ENCODE results near the gene ZNF516. TPM values are rescaled to one million over a fixed set of nuclear protein-coding genes. Genes with fewer than 3 reads are reported as not detected.

Gene ZNF516
- total and polyA plus RNA-seq, 10 of the 15 experiments (the other 5 are each of a cell fraction or from before 2014, with no cell fraction given): 2.0 to 32.0 (median 8.3) TPM

GRCh38 chr18:76492669-76493212 lies 2.3 kb downstream of the ZNF516 start (continued):
- TF ChIP-seq CTCF (IDR thresholded peaks at IDR 0.05 in 2 of 3, conservative IDR thresholded peaks at IDR 0.05 in 1 of 3; ENCODE audit: control insufficient read depth in 2 of 3, extremely low read depth in 1 of 3, insufficient read depth in 1 of 3, low read depth in 3 of 3, low read length in 3 of 3): no peak
- peak in 1 of 2 experiments; percentile 9; a peak in 1 of 4 replicates for TF ChIP-seq IKZF2 (IDR thresholded peaks at IDR 0.05)
- no peak for TF ChIP-seq STAT3 (IDR thresholded peaks at IDR 0.05; ENCODE audit: low read depth, low read length)
- no peak for TF ChIP-seq HCFC1 (IDR thresholded peaks at IDR 0.05; ENCODE audit: low read length)
- TF ChIP-seq KAT2A (conservative IDR thresholded peaks at IDR 0.05; ENCODE audit: control insufficient read depth, low read depth, low read length): no peak
- TF ChIP-seq ZNF622 (IDR thresholded peaks at IDR 0.05): no peak
- TF ChIP-seq TCF7 (IDR thresholded peaks at IDR 0.05; ENCODE audit: borderline replicate concordance): no peak
- TF ChIP-seq, protein P1, sequence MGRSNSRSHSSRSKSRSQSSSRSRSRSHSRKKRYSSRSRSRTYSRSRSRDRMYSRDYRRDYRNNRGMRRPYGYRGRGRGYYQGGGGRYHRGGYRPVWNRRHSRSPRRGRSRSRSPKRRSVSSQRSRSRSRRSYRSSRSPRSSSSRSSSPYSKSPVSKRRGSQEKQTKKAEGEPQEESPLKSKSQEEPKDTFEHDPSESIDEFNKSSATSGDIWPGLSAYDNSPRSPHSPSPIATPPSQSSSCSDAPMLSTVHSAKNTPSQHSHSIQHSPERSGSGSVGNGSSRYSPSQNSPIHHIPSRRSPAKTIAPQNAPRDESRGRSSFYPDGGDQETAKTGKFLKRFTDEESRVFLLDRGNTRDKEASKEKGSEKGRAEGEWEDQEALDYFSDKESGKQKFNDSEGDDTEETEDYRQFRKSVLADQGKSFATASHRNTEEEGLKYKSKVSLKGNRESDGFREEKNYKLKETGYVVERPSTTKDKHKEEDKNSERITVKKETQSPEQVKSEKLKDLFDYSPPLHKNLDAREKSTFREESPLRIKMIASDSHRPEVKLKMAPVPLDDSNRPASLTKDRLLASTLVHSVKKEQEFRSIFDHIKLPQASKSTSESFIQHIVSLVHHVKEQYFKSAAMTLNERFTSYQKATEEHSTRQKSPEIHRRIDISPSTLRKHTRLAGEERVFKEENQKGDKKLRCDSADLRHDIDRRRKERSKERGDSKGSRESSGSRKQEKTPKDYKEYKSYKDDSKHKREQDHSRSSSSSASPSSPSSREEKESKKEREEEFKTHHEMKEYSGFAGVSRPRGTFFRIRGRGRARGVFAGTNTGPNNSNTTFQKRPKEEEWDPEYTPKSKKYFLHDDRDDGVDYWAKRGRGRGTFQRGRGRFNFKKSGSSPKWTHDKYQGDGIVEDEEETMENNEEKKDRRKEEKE (IDR thresholded peaks at IDR 0.05): no peak
- TF ChIP-seq MEF2A (IDR thresholded peaks at IDR 0.05; ENCODE audit: insufficient read depth, low read depth, low read length): no peak
- TF ChIP-seq POLR2AphosphoS2 (IDR thresholded peaks at IDR 0.05; ENCODE audit: low read depth, low read length): no peak
- TF ChIP-seq DPF2 (IDR thresholded peaks at IDR 0.05): peak; percentile 44
- TF ChIP-seq CREB1 (IDR thresholded peaks at IDR 0.05; ENCODE audit: low read depth): peak; percentile 39; the same call in 1 of the 2 replicates
- peak; percentile 73 for TF ChIP-seq NRF1 (conservative IDR thresholded peaks at IDR 0.05; ENCODE audit: low read depth, low read length)
- TF ChIP-seq ZBTB33 (IDR thresholded peaks at IDR 0.05): no peak
- peak; percentile 24 for TF ChIP-seq FOS (IDR thresholded peaks at IDR 0.05; ENCODE audit: borderline replicate concordance, extremely low read depth, insufficient read length)
- TF ChIP-seq, protein P2, sequence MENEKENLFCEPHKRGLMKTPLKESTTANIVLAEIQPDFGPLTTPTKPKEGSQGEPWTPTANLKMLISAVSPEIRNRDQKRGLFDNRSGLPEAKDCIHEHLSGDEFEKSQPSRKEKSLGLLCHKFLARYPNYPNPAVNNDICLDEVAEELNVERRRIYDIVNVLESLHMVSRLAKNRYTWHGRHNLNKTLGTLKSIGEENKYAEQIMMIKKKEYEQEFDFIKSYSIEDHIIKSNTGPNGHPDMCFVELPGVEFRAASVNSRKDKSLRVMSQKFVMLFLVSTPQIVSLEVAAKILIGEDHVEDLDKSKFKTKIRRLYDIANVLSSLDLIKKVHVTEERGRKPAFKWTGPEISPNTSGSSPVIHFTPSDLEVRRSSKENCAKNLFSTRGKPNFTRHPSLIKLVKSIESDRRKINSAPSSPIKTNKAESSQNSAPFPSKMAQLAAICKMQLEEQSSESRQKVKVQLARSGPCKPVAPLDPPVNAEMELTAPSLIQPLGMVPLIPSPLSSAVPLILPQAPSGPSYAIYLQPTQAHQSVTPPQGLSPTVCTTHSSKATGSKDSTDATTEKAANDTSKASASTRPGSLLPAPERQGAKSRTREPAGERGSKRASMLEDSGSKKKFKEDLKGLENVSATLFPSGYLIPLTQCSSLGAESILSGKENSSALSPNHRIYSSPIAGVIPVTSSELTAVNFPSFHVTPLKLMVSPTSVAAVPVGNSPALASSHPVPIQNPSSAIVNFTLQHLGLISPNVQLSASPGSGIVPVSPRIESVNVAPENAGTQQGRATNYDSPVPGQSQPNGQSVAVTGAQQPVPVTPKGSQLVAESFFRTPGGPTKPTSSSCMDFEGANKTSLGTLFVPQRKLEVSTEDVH (IDR thresholded peaks at IDR 0.05; ENCODE audit: low read depth, partially characterized antibody): no peak
- no peak for TF ChIP-seq TBL1XR1 (IDR thresholded peaks at IDR 0.05; ENCODE audit: low read depth, low read length)
- TF ChIP-seq BACH1 (IDR thresholded peaks at IDR 0.05; ENCODE audit: borderline replicate concordance): no peak
- TF ChIP-seq TAF1 (IDR thresholded peaks at IDR 0.05; ENCODE audit: borderline replicate concordance, low read depth, low read length): peak; percentile 43; the same call in 1 of the 2 replicates
- peak; percentile 3; the same call in 1 of the 2 replicates for TF ChIP-seq CBFB (IDR thresholded peaks at IDR 0.05; ENCODE audit: low read depth)
- no peak; the same call in 1 of the 2 replicates for TF ChIP-seq GATAD2B (conservative IDR thresholded peaks at IDR 0.05; ENCODE audit: low read depth)
- peak; percentile 55; the same call in 1 of the 2 replicates for TF ChIP-seq FOXK2 (IDR thresholded peaks at IDR 0.05)

Measured in GM12878 (cell line).